Activated naive CD4-positive, alpha-beta T cell treated with anti-CD3 and anti-CD28 coated beads, Interleukin-2, amount 50 U/mL, for 16 hours (primary cell): ENCODE measurements around the gene LGI4.

Experiments
- DNase-seq: peaks from one replicate; pipeline ENCODE4 v3.0.0-alpha.2; 2020

LGI4 gene

DNA sequence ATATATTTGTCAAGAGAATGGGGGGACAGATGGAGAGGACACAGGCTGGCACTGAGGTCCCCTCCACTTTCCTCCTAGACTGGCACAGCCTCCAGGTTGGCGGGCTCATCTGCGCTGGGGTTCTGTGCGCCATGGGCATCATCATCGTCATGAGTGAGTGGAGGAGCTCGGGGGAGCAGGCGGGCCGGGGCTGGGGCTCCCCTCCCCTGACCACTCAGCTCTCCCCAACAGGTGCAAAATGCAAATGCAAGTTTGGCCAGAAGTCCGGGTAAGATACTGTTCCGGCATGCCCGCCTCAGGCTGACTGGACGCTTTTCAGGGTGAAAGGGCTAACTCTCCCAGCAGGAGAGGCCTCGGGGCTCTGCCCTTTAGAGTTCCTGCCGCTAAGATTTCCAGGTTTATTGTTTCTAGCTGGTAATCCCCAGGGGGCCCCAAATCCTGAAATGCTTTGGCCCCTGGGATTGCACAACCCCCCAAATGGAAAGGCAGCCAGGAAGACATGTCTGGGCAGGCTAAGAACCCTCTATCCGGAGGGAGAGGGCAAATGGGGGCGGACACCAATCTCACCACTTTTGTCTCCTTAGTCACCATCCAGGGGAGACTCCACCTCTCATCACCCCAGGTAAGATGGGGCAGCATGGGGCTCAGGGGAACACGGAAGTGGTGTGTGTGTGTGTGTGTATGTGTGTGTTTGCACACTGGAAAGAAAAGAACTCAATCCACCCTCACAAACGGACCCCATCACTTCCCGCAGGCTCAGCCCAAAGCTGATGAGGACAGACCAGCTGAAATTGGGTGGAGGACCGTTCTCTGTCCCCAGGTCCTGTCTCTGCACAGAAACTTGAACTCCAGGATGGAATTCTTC, 11.9 kb downstream of the LGI4 start:
- no peak for DNase-seq

DNA sequence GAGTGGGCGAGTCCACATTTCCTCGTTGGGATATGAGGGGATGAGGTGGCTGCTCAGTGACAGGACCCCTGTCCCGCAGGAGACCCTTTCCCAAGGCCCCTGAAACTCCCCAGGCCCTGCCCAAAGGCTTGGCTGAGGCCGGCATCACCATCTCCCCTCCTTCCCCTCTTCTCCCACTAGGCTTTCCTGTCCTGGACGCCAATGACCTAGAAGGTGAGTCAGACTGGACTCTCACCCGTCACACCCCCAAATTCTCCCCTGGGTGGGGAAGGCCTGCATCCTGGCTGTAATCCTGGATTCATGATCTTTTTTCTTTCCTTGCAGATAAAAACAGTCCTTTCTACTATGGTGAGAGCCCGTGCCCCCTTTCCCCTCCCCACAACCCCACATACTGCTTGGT, 14.0 kb downstream of the LGI4 start:
- DNase-seq, result no peak

DNA sequence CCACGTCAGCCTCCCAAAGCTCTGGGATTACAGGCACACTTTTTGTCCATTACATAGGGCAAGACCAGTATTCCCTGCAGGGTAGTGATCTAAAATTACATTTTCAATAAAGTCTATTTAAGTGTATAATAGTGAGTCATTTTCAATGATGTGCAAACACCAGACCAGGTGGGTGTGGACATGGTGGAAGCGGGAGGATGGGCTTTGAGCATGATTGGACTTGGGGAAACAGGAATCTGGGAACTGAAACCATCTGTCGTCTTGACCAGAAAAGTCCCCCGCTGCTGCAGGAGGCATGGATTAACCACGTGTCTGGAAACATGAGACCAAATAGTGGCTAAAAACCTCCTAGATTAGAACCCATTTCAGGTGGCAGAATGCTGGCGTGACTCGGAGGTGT, 14.4 kb downstream of the LGI4 start:
- DNase-seq, result no peak

DNA sequence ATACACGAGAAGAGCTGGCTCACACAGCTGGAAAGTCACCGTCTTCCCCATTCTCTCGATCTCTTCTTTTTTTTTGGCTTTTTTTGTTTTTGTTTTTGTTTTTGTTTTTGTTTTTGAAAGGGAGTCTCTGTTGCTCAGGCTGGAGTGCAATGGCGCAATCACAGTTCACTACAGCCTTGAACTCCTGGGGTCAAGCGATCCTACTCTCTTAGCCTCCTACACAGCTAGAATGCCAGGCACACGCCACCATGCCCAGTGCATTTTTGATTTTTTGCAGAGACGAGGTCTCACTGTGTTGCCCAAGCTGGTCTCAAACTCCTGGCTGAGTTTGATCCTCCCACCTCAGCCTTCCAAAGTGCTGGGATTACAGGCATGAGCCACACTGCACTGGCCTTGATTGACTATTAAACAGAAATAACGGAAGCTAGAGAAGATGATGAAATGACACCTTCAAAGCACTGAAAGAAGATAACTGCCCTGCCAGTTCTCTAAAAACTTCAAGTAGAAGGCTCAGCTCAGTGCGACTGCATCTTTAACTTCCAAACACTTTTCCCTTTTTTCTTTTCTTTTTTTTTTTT, 15.2 kb downstream of the LGI4 start:
- no peak for DNase-seq

DNA sequence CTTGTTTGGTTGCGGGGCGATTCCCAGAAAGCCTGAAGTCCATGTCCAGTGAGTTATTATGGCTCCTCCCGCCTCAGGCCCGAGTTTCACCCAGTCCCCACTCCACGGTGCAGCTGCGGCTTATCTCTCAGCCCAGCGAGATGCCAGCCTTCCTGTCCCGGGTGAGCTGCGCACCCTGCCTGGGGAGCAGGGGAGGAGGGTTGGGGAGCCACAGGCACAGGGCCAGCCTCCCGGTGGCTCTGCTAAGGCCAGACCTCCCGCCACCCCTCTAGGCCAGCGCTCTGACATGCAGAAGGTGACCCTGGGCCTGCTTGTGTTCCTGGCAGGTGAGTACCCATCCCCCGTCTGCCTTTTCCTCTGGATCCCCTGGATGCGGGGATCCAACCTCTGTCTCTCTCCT, 15.8 kb downstream of the LGI4 start:
- DNase-seq, result no peak

DNA sequence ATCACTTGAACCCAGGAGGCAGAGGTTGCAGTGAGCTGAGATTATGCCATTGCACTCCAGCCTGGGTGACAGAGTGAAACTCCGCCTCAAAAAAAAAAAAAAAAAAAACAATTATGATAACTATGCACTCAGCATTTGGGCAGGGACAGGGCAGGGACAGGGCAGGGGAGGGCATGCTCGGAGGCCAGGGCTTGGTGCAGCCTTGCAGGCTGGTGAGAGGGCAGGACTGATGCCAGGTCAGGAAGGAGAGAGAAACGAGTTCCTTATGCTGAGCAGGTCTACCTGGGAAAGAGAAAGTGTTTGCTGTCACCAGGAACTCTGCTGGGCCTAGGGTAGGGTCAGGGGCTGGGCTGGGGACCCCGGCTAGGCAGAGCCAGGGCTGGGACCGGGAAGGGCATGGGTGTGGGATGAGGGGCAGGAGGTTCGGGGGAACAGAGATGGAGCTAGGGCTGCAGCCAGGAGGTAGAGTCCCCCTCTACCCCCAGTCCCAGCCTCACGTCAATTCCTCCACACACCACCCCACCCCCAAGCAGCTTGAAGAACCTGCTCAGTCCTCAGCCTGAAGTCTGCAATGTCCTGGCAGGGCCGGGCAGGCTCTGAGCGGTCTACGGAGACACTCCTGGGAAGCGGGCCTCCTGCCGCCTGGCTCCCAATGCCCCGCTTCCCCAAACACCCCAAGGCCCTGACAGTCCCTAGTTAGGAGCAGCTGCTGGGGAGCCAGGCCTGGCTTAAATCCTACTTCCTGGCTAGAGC, 16.4 kb downstream of the LGI4 start:
- DNase-seq, result no peak

DNA sequence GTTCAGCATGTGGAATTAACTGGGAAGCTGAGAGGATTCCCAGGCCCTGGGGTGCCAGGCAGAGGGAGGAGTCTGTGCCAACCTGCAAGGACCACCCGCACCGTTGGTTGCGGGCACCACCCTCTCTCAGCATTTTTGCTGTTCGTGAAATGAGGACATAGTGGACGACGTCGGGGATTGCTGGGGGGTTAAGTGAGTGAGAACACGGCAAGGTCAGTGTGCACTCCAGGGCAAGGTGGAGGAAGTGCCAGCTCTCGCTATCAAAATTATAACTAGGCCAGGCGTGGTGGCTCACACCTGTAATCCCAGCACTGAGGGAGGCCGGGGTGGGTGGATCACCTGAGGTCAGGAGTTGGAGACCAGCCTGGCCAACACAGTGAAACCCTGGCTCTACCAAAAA, 17.1 kb downstream of the LGI4 start:
- no peak for DNase-seq

DNA sequence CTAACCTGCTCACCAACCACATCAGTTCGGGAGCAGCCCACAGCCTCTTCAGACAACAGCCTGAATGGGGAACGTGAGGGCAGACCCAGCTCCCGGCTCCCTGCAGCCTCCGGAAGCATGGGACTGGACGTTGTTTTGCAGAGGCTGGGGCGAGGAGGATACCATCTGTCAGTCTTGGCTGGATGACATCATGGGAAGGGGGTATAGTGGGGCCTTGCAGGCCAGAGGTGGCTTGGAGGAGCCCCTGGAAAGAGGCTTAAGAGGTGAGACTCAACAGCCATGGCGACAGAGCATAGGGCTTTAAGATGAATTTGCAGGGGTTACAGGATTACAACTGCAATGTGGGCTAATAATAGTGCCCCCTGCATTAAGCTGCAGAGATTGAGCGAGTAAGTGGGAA, 17.7 kb downstream of the LGI4 start:
- DNase-seq, result no peak

DNA sequence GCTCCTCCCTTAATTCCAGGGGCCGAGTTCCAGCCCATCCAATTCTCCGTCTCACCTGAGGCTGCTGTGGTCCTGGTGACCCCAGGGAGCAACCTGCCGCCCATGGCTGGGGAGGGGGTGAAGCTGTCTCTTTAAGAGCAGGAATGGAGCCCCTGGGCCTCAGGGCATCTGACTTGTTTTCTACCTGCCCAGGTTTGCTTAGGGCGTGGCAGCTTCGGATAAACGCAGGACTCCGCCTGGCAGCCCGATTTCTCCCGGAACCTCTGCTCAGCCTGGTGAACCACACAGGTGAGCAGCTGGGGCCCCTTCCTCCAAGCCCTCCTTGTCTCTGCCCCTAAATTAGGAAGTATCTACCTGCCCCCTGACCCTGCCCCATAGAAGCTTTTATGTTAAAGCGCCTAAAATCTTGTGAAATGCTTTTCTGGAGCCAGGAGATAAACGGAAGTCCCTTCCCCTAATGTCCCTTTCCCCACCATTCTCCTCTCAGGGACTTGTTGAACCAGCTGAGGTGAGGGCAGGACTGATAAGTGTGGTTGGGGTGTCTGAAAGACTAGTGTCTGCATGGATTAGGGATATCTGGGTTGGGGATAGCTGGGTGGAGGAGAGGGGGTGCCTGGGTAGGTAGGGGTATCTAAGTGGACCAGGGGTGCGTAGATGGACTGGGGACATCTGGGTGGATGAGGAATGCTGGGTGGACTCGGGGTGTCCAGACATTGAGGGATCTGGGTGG, 18.6 kb downstream of the LGI4 start:
- no peak for DNase-seq

DNA sequence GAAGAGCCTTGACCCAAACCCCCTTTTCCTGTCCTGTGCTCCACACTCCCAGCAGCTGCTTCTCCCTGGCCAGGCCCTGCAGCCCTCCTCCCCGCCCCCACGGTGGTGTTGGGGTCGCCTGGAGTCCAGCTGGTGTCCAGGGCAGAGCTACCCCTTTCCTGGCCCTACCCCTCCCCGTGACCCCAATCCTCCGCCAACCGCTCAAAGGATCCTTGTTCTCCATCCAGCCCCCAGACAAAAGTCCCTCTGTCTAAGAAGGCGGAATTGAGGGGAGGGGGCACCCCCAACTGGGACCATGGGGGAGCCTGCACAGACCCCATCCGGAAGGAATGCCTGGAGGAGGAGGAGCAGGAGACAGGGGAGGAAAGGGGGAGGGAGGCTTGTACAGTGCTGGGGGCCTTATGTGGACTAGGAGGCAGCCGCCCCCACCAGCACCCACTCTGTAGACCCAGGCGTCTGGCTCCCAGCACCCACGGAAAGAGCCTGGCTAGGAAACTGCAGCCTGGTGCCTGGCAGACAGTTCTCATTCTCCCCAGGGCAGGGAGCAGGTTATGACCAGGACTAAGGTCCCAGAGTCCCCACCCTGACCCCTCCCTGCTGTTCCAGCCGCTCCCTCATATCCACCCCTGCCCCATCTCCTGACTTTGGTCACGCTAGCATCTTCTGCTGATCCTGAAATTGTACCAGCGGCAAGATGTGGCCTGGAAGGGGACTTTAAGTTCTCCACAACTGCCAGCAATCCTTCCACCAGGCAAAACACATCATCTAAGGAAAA, 19.5 kb downstream of the LGI4 start, which contains the start of gene FXYD3:
Gene FXYD3 (plus strand): TSS at position 647 of the 775 bp plus-strand sequence. CDS start 3,554 bp downstream, outside the sequence.
- DNase-seq, result no peak

DNA sequence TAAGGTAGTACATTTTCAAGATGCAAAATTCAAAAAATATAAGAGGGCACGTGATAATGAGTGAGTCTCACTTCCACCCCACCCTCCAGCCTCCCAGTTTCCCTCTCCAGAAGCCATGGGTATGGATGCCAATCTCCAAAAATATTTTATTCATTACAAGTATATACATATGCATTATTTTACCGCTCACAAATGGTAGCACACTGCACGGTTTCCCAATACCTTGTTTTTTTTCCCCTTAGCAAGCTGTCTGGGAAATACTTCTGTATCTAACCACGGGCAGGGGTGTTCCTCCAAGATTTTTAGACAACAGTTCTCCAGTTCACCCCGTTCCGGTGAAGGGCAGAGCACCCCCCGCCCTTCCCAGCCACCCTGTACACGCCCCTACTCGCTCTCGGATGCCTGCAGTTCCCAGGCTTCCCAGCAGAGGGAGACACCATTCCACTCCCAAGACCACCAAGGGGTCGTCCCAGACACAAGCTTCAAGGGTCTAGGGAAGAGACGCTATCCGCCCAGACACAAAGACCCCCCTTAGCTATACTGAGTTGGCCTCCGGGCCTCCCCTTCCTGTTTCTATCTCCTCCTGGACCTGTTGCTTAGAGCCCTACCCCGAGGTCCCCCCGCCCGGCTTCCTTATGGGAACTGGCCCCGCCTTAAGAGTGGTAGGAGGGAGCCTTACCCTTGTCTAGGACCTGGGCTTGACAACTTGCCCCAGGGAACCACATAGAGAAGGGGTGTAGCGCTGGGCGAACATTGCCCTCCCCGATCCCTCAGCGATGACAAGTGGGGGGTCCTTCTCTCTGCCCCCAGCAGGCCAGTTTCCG, 20.3 kb downstream of the LGI4 start:
- DNase-seq, result peak; percentile 73

DNA sequence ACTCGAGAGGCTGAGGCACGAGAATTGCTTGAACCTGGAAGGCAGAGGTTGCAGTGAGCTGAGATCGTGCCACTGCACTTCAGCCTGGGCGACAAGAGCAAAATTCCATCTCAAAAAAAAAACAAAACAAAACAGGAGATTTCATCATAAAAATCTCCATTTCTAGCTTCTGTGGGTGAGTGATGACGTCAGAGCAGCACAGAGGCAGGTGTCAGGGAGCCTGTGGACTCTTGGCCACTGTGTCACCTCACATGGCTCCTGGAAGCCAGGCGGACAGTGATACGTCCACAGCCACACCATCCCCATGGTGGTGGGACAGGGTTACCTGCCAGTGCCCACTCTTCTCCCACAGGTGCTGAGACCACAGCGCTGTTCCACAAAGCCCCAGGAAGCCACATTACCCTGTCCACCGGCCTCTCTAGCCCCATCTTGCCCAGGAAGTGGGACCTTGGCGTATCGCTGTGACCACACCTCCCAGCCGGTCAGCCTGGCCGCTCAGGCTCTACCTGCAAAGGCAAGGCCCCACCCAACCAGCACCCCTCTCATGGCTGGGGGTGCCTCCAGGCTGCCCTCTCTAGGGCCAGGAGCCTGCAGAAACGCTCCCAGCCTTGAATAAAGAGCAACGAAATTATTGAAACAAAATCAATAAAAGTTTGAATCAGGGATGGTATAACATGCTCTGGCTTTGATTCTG, 21.7 kb downstream of the LGI4 start:
- no peak for DNase-seq

DNA sequence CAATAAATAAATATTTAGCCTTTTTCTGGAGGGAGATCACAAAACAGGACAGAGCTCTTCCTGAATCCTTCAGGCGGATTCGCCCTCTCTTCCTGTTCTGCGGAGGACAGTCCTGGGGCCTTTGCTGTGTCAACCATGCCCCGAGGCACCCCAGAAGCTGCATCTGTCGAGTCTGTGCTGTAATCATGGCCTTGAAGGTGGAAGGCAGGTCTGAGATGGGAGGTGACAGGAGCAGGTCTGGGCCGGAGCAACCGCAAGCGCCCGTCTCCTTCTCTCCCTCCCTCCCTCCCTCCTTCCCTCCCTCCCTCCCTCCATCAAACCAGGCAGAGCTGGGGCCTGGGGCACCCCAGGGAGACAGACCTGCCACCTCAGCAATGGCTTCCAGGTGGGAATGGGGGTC, 23.9 kb downstream of the LGI4 start:
- no peak for DNase-seq

DNA sequence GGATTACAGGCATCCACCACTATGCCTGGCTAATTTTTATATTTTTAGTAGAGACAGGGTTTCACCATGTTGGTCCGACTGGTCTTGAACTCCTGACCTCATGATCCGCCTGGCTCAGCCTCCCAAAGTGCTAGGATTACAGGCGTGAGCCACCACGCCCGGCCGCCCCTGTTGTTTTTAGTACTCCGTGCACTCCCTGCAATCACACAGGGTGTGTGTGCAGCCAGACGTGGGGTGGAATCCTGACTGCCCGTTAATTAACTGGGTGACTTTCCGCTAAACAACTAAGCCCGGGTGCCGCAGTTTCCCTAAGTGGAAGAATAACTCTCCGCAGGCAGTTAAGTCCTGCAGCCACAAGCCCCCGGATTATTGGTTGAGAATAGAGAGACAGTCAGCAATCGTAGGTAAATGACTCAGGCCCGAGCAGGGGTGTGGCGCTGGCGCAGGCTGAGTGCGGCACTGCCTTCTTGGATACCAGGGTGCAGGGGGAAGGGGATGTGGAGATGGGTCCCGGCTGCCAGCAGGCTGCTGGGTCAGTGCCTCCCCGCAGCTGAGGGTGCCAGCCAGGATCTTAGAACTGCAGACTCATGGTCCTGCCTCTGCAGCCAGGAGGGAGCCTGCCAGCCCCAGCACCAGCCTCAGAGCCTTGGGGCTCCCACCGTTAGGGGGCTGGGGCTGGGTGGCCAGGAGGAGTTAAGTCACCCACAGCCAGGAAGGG, 25.3 kb downstream of the LGI4 start:
- no peak for DNase-seq

DNA sequence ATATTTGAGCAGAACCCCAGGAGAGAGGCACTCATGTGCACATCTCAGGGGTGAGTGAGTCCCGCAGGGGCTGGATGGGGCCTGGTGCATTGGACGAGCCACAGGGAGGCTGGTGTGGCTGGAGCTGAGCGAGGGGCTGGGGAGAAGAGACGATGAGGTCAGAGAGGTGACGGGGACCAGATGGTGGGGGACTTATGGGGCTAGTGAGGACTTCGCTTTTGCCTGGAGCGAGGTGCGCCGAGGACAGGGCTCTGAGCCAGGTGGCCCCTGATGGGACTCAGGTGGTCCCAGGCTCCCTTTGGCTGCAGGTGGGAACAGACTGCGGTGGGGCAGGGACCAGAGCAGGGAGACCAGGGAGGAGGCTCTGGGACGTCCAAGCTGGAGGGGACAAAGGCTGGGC, 26.1 kb downstream of the LGI4 start:
- no peak for DNase-seq

DNA sequence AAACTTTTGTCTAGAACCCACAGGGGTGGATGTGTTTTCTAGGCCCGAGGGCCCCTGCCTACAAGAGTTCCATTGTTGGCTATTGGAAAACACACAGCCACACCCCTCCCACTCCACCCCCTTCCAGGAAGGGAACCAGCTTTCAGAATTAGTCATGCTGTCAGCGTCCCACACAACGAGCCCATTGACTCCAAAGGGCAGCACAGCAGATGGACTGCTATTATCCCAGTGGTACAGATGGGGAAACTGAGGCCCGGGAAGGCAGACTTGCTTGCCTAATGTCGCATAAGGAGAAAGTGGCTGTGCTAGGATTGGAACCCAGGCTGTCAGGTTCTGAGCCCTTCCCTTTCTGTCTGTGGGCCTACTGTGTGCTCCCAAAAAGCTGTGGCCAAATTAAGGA, 27.3 kb downstream of the LGI4 start:
- DNase-seq, result no peak

DNA sequence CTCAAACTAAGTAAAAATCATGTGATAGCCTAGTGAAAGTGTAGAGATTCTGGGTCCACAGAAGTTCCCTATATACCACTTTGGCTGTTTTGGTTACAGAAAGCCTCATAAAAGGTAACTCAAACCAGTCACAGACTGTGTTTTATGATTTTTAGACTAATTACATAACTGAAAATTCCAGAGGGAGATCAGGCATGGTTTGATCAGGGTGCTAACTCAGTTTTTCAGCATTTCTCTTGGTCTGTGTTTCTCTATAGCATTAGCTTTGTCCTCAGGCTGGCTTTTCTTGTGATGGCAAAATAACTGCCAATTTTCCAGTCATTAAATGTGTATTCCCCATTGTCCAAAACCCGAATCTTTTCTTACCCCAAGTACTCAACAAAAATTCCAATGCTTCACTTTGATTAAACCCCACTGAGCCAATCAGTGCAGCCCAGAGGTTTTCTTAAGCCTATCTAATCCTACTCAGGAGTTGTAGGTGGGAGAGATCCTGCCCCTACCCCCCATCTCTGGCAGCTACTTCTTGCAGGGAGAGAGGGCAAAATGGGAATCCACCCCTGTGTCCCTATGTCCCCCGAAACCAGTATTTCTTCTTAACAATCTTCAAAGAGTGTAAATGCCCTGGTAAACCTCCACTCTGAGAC, 27.8 kb downstream of the LGI4 start:
- DNase-seq, result no peak

DNA sequence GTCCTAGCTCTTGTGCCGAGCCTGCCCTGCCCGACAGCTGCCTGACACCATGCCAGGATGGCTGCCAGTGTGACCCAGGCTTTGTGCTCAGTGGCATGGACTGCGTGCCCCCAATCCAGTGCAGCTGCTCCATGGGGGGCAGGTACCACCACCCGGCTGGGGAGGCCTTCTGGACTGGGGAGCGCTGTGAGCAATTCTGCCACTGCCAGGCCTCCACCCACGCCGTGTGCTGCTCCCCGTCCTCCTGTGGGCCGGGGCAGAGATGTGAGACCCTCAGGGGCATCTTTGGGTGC, 28.6 kb downstream of the LGI4 start:
- no peak for DNase-seq

DNA sequence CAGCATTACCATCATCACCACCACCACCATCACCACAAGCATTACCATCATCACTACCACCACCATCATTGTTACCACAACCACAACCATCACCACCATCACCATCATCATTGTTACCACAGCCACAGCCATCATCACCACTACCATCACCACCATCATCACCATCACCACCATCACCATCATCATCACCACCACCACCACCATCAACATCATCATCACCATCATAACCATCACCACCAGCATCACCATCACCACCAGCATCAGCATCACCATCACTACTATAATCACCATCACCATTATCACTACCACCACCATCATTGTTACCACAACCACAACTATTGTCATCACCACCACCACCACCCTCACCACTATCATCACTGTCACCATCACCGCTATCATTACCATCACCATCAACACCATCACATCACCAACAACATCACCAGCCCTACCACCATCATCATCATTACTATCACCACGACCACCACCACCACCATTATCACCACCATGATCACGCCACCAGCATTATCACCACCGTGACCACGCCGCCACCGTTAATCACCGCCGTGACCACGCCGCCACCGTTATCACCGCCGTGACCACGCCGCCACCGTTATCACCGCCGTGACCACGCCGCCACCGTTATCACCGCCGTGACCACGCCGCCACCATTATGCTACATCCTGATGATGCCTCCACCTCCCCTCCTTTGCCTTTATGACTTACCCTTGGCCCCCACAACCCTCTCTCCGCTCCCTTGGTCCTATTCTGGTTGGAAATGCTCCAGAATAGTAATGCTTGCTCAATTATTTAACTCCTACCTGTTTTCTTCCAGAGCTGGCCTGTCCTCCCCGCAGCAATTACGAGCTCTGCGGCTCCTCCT, 29.2 kb downstream of the LGI4 start:
- DNase-seq, result no peak
